HepG2 (cell line): ENCODE data around the gene SDK1. TPM values are rescaled to one million over a fixed set of nuclear protein-coding genes. Genes with fewer than 3 reads are reported as not detected.

ENCODE experiments used
- ATAC-seq: fragments of 200-7000 bp; cut with Tn5 transposase; 3 replicates; pipeline ENCODE4 v1.9.1; 2020; ENCODE audit warnings: mild to moderate bottlenecking, moderate library complexity
- BruUV-seq: library from RNA; stranded (reverse); fragments of 400-500 nt; replicated peaks from 2 replicates; lab custom pipeline; 2021; lab: Mats Ljungman, UMichigan
- CTCF ChIA-PET: fragments of 300-600 bp; formaldehyde crosslinking; extraction: SDS; loops from one replicate; lab custom pipeline; 2021; ENCODE audit warnings: low total read pairs, inconsistent platforms, low intra/inter-chr PET ratio; lab: Yijun Ruan, JAX
- POLR2A ChIA-PET: fragments of 350-600 bp; sonication (Branson Sonifier 250); formaldehyde crosslinking; loops from one replicate; lab custom pipeline; 2020; ENCODE audit warnings: antibody characterized with exemption, inconsistent platforms; lab: Yijun Ruan, JAX
- DNase-seq: peaks from one replicate; pipeline ENCODE4 v3.0.0-alpha.2; 2015; ENCODE audit warnings: low spot score
- FAIRE-seq: peaks from 3 replicates; lab custom pipeline; 2011; peaks lifted over from hg19 to GRCh38; lab: Jason Lieb, UNC
- H2AFZ ChIP-seq: one replicate; pipeline ENCODE4 v1.6.1; 2011; ENCODE audit warnings: low read length, inconsistent platforms
- H3K27ac ChIP-seq: fragments of 300-600 bp; 3 replicates; pipeline ENCODE4 v1.8.0; 2011; ENCODE audit warnings: mixed run types, mild to moderate bottlenecking, mixed read lengths, low read length, inconsistent platforms; ENCODE audit not compliant: insufficient read depth; ENCODE audit errors: extremely low read length
- H3K27me3 ChIP-seq, 2 experiments: fragments of 200-600 bp in 1 of 2; 2 replicates in 1 of 2; 3 replicates in 1 of 2; pipeline versions ENCODE4 v1.6.0 to v1.8.0; 2011; ENCODE audit warnings: low read length in 2 of 2, mild to moderate bottlenecking in 2 of 2, moderate library complexity in 2 of 2, inconsistent platforms in 1 of 2; ENCODE audit not compliant: insufficient read depth in 2 of 2, control insufficient read depth in 1 of 2
- H3K36me3 ChIP-seq, 2 experiments: fragments of 200-600 bp in 1 of 2; replicated peaks in 1 of 2; 2 replicates in 1 of 2; 3 replicates in 1 of 2; pipeline versions ENCODE4 v1.5.1 to v1.8.0; 2011; ENCODE audit warnings: low read length in 2 of 2, inconsistent platforms in 1 of 2; ENCODE audit not compliant: insufficient read depth in 2 of 2, control insufficient read depth in 1 of 2
- H3K4me1 ChIP-seq: 2 replicates; pipeline ENCODE4 v1.5.1; 2012; ENCODE audit warnings: low read length, inconsistent platforms; ENCODE audit not compliant: insufficient read depth
- H3K4me2 ChIP-seq: 2 replicates; pipeline ENCODE4 v1.6.0; 2011; ENCODE audit warnings: low read depth, low read length, inconsistent platforms
- H3K4me3 ChIP-seq, 3 experiments: fragments of 200-600 bp in 1 of 3; sonication (generic), shearing (Covaris generic) in 1 of 3; replicated peaks in 1 of 3; 2 replicates each; pipeline ENCODE4 v1.5.1; 2011 to 2016; ENCODE audit warnings: low read length in 3 of 3, inconsistent platforms in 2 of 3, low read depth in 2 of 3, mild to moderate bottlenecking in 2 of 3, control low read depth in 1 of 3, mixed read lengths in 1 of 3; ENCODE audit not compliant: insufficient read depth in 1 of 3
- H3K79me2 ChIP-seq: one replicate; pipeline ENCODE4 v1.6.1; 2011; ENCODE audit warnings: low read length, inconsistent platforms; ENCODE audit not compliant: insufficient read depth
- H3K9ac ChIP-seq: 2 replicates; pipeline ENCODE4 v1.6.0; 2011; ENCODE audit warnings: mild to moderate bottlenecking, low read depth, low read length, inconsistent platforms; ENCODE audit not compliant: insufficient read depth
- H3K9me3 ChIP-seq: 2 replicates; pipeline ENCODE4 v1.5.1; 2012; ENCODE audit warnings: mild to moderate bottlenecking, low read length
- H4K20me1 ChIP-seq: 2 replicates; pipeline ENCODE4 v1.6.0; 2011; ENCODE audit warnings: inconsistent platforms, mild to moderate bottlenecking, low read length, moderate library complexity; ENCODE audit not compliant: insufficient read depth
- CBX1 ChIP-seq: IDR thresholded peaks from one replicate; pipeline ENCODE4 v1.6.1; 2016; ENCODE audit warnings: antibody characterized with exemption, low read depth
- HNRNPK ChIP-seq: fragments of 200-400 bp; formaldehyde crosslinking; IDR thresholded peaks from 2 replicates; pipeline ENCODE4 v1.6.1; 2018; ENCODE audit warnings: low read length, low read depth, moderate library complexity, mild to moderate bottlenecking; ENCODE audit not compliant: poor library complexity, severe bottlenecking
- KLF12 ChIP-seq: sonication (generic); formaldehyde crosslinking; IDR thresholded peaks from 2 replicates; pipeline ENCODE4 v1.4.0; 2020; ENCODE audit warnings: missing genetic modification reagents, borderline replicate concordance
- KLF9 ChIP-seq: IDR thresholded peaks from 2 replicates; pipeline ENCODE4 v1.6.1; 2016; ENCODE audit warnings: low read depth
- MXD4 ChIP-seq: IDR thresholded peaks from 2 replicates; pipeline ENCODE4 v1.6.1; 2016; ENCODE audit warnings: mild to moderate bottlenecking, missing biosample characterization, missing genetic modification reagents
- NFYB ChIP-seq: sonication (generic); formaldehyde crosslinking; IDR thresholded peaks from 2 replicates; pipeline ENCODE4 v1.4.0; 2020; ENCODE audit warnings: missing genetic modification reagents
- RBFOX2 ChIP-seq: fragments of 200-400 bp; formaldehyde crosslinking; IDR thresholded peaks from 2 replicates; pipeline ENCODE4 v1.6.1; 2017; ENCODE audit warnings: low read depth, mild to moderate bottlenecking, low read length
- ZFP36L2 ChIP-seq: sonication (generic); formaldehyde crosslinking; IDR thresholded peaks from 2 replicates; pipeline ENCODE4 v1.4.0; 2020; ENCODE audit warnings: missing genetic modification reagents
- ZMYM4 ChIP-seq: sonication (generic); formaldehyde crosslinking; IDR thresholded peaks from 2 replicates; pipeline ENCODE4 v1.8.1; 2023; ENCODE audit warnings: mild to moderate bottlenecking, missing genetic modification reagents
- ZNF276 ChIP-seq: sonication (generic); formaldehyde crosslinking; IDR thresholded peaks from 2 replicates; pipeline ENCODE4 v1.4.0; 2020; ENCODE audit warnings: mild to moderate bottlenecking, low read depth, missing genetic modification reagents
- ZNF33A ChIP-seq: sonication (generic); formaldehyde crosslinking; IDR thresholded peaks from 2 replicates; pipeline ENCODE4 v1.5.1; 2020; ENCODE audit warnings: missing genetic modification reagents, mild to moderate bottlenecking, moderate library complexity, borderline replicate concordance
- WGBS: methylation state at CpG from one replicate; pipeline ENCODE4 v1.1.6; 2017; ENCODE audit warnings: low lambda C conversion rate; 5-methylcytosine and 5-hydroxymethylcytosine counted together
- in situ Hi-C: cut with HindIII; loops from 2 replicates; pipeline ENCODE4 v1.10.0; 2017; ENCODE audit warnings: low pct_unique_long_range_greater_than_20kb; ENCODE audit not compliant: extremely low pct_ligation_motif_present
- intact Hi-C: fragments of 100-400 bp; cut with micrococcal nuclease; formaldehyde crosslinking; loops from one replicate; pipeline ENCODE4 v1.10.0; 2022; ENCODE audit not compliant: unreplicated experiment
- polyA plus RNA-seq, 8 experiments: library from polyadenylated mRNA; depleted of rRNA in 3 of 8; stranded (reverse) in 7 of 8; unstranded in 1 of 8; fragments of >200 nt; fragmentation: Illumina TruSeq in 4 of 8; extraction: Trizol in 4 of 8; gene quantifications; 2 replicates each; pipeline versions ENCODE4 v1.2.1 to v1.2.3, GENCODE V29; 2011 to 2016; ENCODE audit warnings: low read depth in 4 of 8, missing spikeins in 1 of 8, mixed read lengths in 1 of 8; ENCODE audit not compliant: insufficient read depth in 1 of 8
- total RNA-seq, 5 experiments: library from RNA; depleted of rRNA; stranded (reverse); fragments of >200 nt; fragmentation: Illumina TruSeq; extraction: Trizol; gene quantifications; 2 replicates each; pipeline ENCODE4 v1.2.3, GENCODE V29; 2016; ENCODE audit warnings: low read depth in 1 of 5
- TF ChIP-seq, protein P1 (sequence below): IDR thresholded peaks from 2 replicates; pipeline ENCODE4 v1.6.1; 2016; ENCODE audit warnings: missing compliant biosample characterization, missing genetic modification reagents, borderline replicate concordance

SDK1 gene
- total and polyA plus RNA-seq, 2 of the 13 experiments (the other 11 are each of a cell fraction or from before 2014, with no cell fraction given): 0.35 to 2.4 TPM

DNA sequence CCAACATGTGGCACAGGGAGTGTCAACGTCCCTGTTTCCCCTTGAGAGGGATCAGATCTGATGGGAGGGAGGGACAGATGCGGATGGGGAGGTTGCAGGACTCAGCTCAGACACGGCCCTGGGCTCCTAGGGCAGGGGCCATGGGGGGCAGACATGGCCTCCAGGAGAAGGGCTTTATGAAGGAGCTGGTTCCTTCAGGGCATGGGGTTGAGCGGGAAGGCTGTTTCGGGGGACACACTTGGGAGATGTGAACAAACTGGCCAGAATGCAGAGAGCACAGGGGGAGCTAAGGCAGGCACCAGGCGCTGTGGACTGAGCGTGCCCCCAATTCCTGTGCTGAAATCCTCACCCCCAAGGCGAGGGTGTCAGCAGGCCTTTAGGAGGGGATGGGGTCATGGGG, 799.1 kb downstream of the SDK1 start (continued):
- TF ChIP-seq ZNF276 (CRISPR knock-in tag) (no peak), MXD4 (CRISPR knock-in tag) (no peak), RBFOX2 (no peak), ZMYM4 (no peak), CBX1 (no peak), KLF12 (CRISPR knock-in tag) (no peak), ZNF33A (CRISPR knock-in tag) (no peak)

GRCh38 chr7:4100691-4101090, 799.6 kb downstream of the SDK1 start:
- ATAC-seq (no peak), DNase-seq (no peak), FAIRE-seq (no peak)
- no peaks in the 10 kb centered on the region for H3K36me3 ChIP-seq
- H4K20me1 ChIP-seq: no peaks in the 10 kb centered on the region
- CTCF ChIA-PET: no interaction called here
- no peaks in the 10 kb centered on the region for H3K4me1 ChIP-seq
- H3K79me2 ChIP-seq: no peaks in the 10 kb centered on the region
- H2AFZ ChIP-seq: no peak overlapping the region
- no peaks in the 10 kb centered on the region for H3K27me3 ChIP-seq
- no TSS peak for BruUV-seq
- POLR2A ChIA-PET: no interaction called here
- no peak overlapping the region for H3K4me3 ChIP-seq
- in situ Hi-C loops: no loop called here
- H3K4me2 ChIP-seq: no peak overlapping the region
- intact Hi-C loops: no loop called here
- no peak overlapping the region for H3K27ac ChIP-seq
- no peak overlapping the region for H3K9ac ChIP-seq
- TF ChIP-seq NFYB (CRISPR knock-in tag) (no peak), HNRNPK (no peak), KLF9 (CRISPR knock-in tag) (no peak), ZFP36L2 (CRISPR knock-in tag) (no peak)
- TF ChIP-seq, protein P1, sequence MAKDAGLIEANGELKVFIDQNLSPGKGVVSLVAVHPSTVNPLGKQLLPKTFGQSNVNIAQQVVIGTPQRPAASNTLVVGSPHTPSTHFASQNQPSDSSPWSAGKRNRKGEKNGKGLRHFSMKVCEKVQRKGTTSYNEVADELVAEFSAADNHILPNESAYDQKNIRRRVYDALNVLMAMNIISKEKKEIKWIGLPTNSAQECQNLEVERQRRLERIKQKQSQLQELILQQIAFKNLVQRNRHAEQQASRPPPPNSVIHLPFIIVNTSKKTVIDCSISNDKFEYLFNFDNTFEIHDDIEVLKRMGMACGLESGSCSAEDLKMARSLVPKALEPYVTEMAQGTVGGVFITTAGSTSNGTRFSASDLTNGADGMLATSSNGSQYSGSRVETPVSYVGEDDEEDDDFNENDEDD (CRISPR knock-in tag): no peak
- WGBS: 86% methylated on average over 9 of the region's 11 CpGs
- H3K9me3 ChIP-seq: no peaks in the 10 kb centered on the region
